SK-N-SH (cell line): ENCODE data around the gene EDEM3. TPM values are rescaled to one million over a fixed set of nuclear protein-coding genes. Genes with fewer than 3 reads are reported as not detected.

Experiments used
- CTCF ChIA-PET: fragments of 300-600, 350-600 bp; formaldehyde crosslinking; extraction: SDS; loops from one replicate; lab custom pipeline; 2021; lab: Yijun Ruan, JAX
- POLR2A ChIA-PET: fragments of 350-600 bp; sonication (Branson Sonifier 250); formaldehyde crosslinking; extraction: SDS; loops from one replicate; lab custom pipeline; 2020; ENCODE audit warnings: antibody characterized with exemption, inconsistent platforms; lab: Yijun Ruan, JAX
- DNase-seq: peaks from one replicate; pipeline ENCODE4 v3.0.0; 2012
- H2AFZ ChIP-seq: fragments of 200-600 bp; sonication (generic); 2 replicates; pipeline ENCODE4 v1.8.1; 2016; ENCODE audit warnings: antibody characterized with exemption, mild to moderate bottlenecking, low read depth
- H3F3A ChIP-seq: fragments of 200-600 bp; sonication (generic); replicated peaks from 2 replicates; pipeline ENCODE3; 2016; ENCODE audit warnings: antibody characterized with exemption, mild to moderate bottlenecking; ENCODE audit not compliant: insufficient read depth
- H3K27ac ChIP-seq, 2 experiments: fragments of 200-500 bp in 1 of 2; fragments of 200-600 bp in 1 of 2; sonication (Bioruptor generic) in 1 of 2; sonication (generic), shearing (Covaris generic) in 1 of 2; 2 replicates each; pipeline versions ENCODE4 v1.5.1 to v1.6.1; 2014 to 2016; ENCODE audit warnings: low read depth in 2 of 2, inconsistent platforms in 1 of 2, low read length in 1 of 2, mild to moderate bottlenecking in 1 of 2, mixed read lengths in 1 of 2
- H3K27me3 ChIP-seq: fragments of 200-600 bp; sonication (generic), shearing (Covaris generic); 2 replicates; pipeline ENCODE4 v1.6.1; 2016; ENCODE audit warnings: mixed run types; ENCODE audit not compliant: insufficient read depth
- H3K36me3 ChIP-seq, 2 experiments: fragments of 200-500 bp in 1 of 2; fragments of 200-600 bp in 1 of 2; sonication (Bioruptor generic) in 1 of 2; sonication (generic) in 1 of 2; replicated peaks in 1 of 2; 2 replicates each; pipeline versions ENCODE3 to v1.5.1; 2014 to 2016; ENCODE audit warnings: low read length in 1 of 2, mild to moderate bottlenecking in 1 of 2; ENCODE audit not compliant: insufficient read depth in 2 of 2, control insufficient read depth in 1 of 2
- H3K4me1 ChIP-seq, 2 experiments: fragments of 200-500 bp in 1 of 2; fragments of 200-600 bp in 1 of 2; sonication (Bioruptor generic) in 1 of 2; sonication (generic), shearing (Covaris generic) in 1 of 2; 2 replicates each; pipeline versions ENCODE4 v1.5.1 to v1.6.1; 2014 to 2016; ENCODE audit warnings: low read depth in 1 of 2, low read length in 1 of 2, mixed run types in 1 of 2; ENCODE audit not compliant: insufficient read depth in 2 of 2, control insufficient read depth in 1 of 2
- H3K4me2 ChIP-seq: fragments of 200-600 bp; sonication (generic), shearing (Covaris generic); 2 replicates; pipeline ENCODE4 v1.6.1; 2017; ENCODE audit warnings: mixed run types
- H3K4me3 ChIP-seq, 2 experiments: fragments of 200-500 bp in 1 of 2; fragments of 200-600 bp in 1 of 2; sonication (Bioruptor generic) in 1 of 2; sonication (generic), shearing (Covaris generic) in 1 of 2; 2 replicates each; pipeline versions ENCODE4 v1.5.1 to v1.8.1; 2014 to 2016; ENCODE audit warnings: low read depth in 2 of 2, inconsistent platforms in 1 of 2, low read length in 1 of 2, mild to moderate bottlenecking in 1 of 2, mixed read lengths in 1 of 2, moderate library complexity in 1 of 2
- H3K79me2 ChIP-seq: fragments of 200-600 bp; sonication (generic); 2 replicates; pipeline ENCODE4 v1.8.1; 2017; ENCODE audit warnings: mild to moderate bottlenecking; ENCODE audit not compliant: insufficient read depth
- H3K9ac ChIP-seq: fragments of 200-600 bp; sonication (generic); 2 replicates; pipeline ENCODE4 v1.6.1; 2017; ENCODE audit warnings: mixed run types
- H3K9me2 ChIP-seq: fragments of 200-600 bp; sonication (generic); 2 replicates; pipeline ENCODE4 v1.6.1; 2017; ENCODE audit warnings: mixed run types
- H3K9me3 ChIP-seq: fragments of 200-600 bp; sonication (generic); 2 replicates; pipeline ENCODE4 v1.6.1; 2017; ENCODE audit warnings: mixed run types, mild to moderate bottlenecking, moderate library complexity
- H4K20me1 ChIP-seq: fragments of 200-600 bp; sonication (generic); 2 replicates; pipeline ENCODE4 v1.6.1; 2017; ENCODE audit warnings: mild to moderate bottlenecking, mixed run types; ENCODE audit not compliant: insufficient read depth
- CTCF ChIP-seq: fragments of 200-600 bp; sonication (generic); IDR thresholded peaks from 2 replicates; pipeline ENCODE4 v1.6.1; 2017; ENCODE audit warnings: antibody characterized with exemption, mild to moderate bottlenecking, moderate library complexity
- EZH2phosphoT487 ChIP-seq: fragments of 200-600 bp; sonication (generic); IDR thresholded peaks from 2 replicates; pipeline ENCODE4 v1.6.1; 2017; ENCODE audit warnings: low read depth, mixed run types, mild to moderate bottlenecking, antibody characterized with exemption, moderate library complexity, borderline replicate concordance
- FOXJ3 ChIP-seq: sonication (generic); formaldehyde crosslinking; IDR thresholded peaks from 2 replicates; pipeline ENCODE4 v1.5.1; 2020; ENCODE audit warnings: mild to moderate bottlenecking, missing genetic modification reagents
- GABPA ChIP-seq: IDR thresholded peaks from 2 replicates; pipeline ENCODE4 v1.4.0; 2012; ENCODE audit warnings: low read depth, mild to moderate bottlenecking
- GATA2 ChIP-seq: sonication (generic); formaldehyde crosslinking; IDR thresholded peaks from 2 replicates; pipeline ENCODE4 v1.5.0; 2020; ENCODE audit warnings: mild to moderate bottlenecking, missing genetic modification reagents
- JUND ChIP-seq: IDR thresholded peaks from 2 replicates; pipeline ENCODE4 v1.4.0; 2012
- NFIC ChIP-seq: IDR thresholded peaks from 2 replicates; pipeline ENCODE4 v1.4.0; 2012; ENCODE audit warnings: borderline replicate concordance
- POLR2AphosphoS5 ChIP-seq: IDR thresholded peaks from 2 replicates; pipeline ENCODE4 v1.6.1; 2012; ENCODE audit warnings: low read depth, low read length
- RAD21 ChIP-seq: IDR thresholded peaks from 2 replicates; pipeline ENCODE4 v1.6.1; 2012; ENCODE audit warnings: mild to moderate bottlenecking, low read length
- RCOR1 ChIP-seq: fragments of 150-350 bp; IDR thresholded peaks from 2 replicates; pipeline ENCODE4 v1.6.1; 2017; ENCODE audit warnings: antibody characterized with exemption, low read length
- RFX5 ChIP-seq: IDR thresholded peaks from 2 replicates; pipeline ENCODE4 v1.6.1; 2012; ENCODE audit warnings: mild to moderate bottlenecking, improper control_type of control experiment, low read length
- RXRA ChIP-seq: IDR thresholded peaks from 2 replicates; pipeline ENCODE4 v1.4.0; 2012; ENCODE audit warnings: low read depth, mild to moderate bottlenecking, borderline replicate concordance
- SIN3A ChIP-seq: IDR thresholded peaks from 2 replicates; pipeline ENCODE4 v1.6.1; 2012; ENCODE audit warnings: low read depth, mild to moderate bottlenecking, low read length, moderate library complexity, borderline replicate concordance
- TEAD4 ChIP-seq: IDR thresholded peaks from 2 replicates; pipeline ENCODE4 v1.4.0; 2012; ENCODE audit warnings: mild to moderate bottlenecking, borderline replicate concordance; ENCODE audit not compliant: insufficient read depth
- YY1 ChIP-seq: IDR thresholded peaks from 2 replicates; pipeline ENCODE4 v1.4.0; 2012; ENCODE audit warnings: low read depth, mild to moderate bottlenecking
- WGBS: methylation state at CpG from one replicate; pipeline ENCODE4 v1.1.6; 2017; ENCODE audit warnings: low lambda C conversion rate; 5-methylcytosine and 5-hydroxymethylcytosine counted together
- polyA plus RNA-seq, 3 experiments: library from polyadenylated mRNA; depleted of rRNA; stranded (reverse); fragments of >200 nt; gene quantifications; 2 replicates each; pipeline ENCODE4 v1.2.3, GENCODE V29; 2012
- TF ChIP-seq, protein P1 (sequence below): fragments of 150-350 bp; IDR thresholded peaks from 2 replicates; pipeline ENCODE4 v1.6.1; 2017; ENCODE audit warnings: antibody characterized with exemption, low read length, low read depth, borderline replicate concordance
- TF ChIP-seq, protein P2 (sequence below): IDR thresholded peaks from 2 replicates; pipeline ENCODE4 v1.4.0; 2012; ENCODE audit warnings: low read depth, borderline replicate concordance
- TF ChIP-seq, protein P3 (sequence below): IDR thresholded peaks from 2 replicates; pipeline ENCODE4 v1.4.0; 2012; ENCODE audit warnings: low read depth
- TF ChIP-seq, protein P4 (sequence below): fragments of 150-350 bp; IDR thresholded peaks from 2 replicates; pipeline ENCODE4 v1.6.1; 2016; ENCODE audit warnings: mild to moderate bottlenecking, low read depth, low read length

Gene EDEM3
- polyA plus RNA-seq, 1 of the 3 experiments (the other 2 are of a cell fraction) = 28.6 TPM

DNA sequence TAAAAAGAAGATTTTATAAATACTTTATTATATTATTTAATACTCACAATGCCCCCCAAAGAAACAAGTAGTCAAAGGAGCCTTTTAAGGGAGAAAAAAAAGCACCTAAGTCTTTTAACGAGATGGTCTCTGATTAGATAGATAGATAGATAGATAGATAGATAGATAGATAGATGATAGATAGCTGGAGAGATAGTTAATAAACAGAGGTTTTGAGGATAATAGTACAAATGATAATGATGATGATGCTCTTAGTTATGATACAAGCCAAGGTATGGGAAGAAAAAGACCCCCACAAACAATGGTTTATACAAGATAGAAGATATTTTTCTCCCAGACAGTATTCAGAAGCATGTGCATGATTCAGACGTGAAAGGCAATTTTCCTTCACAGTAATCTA lies 14.6 kb upstream of the EDEM3 start:
- ChIA-PET POLR2A (no interaction called here), CTCF (interaction anchor here (1.5 kb wide), 1 partner anchor 8 kb away, joined by 3 read pairs; no protein-coding TSS in a partner anchor)

More for the DNA sequence above, 14.6 kb upstream of the EDEM3 start:
- Histone ChIP-seq H3K36me3 (no peaks in the 10 kb centered on the region), H3K4me2 (no peak overlapping the region), H2AFZ (no peak overlapping the region), H3K27me3 (no peaks in the 10 kb centered on the region), H3K9ac (no peak overlapping the region), H3K9me3 (no peaks in the 10 kb centered on the region), H3F3A (no peaks in the 10 kb centered on the region), H3K4me1 (peaks cover 0 to 5% of the 10 kb centered on the region in 2 experiments; a peak in 1 of 4 replicates), H4K20me1 (no peaks in the 10 kb centered on the region), H3K9me2 (no peaks in the 10 kb centered on the region), H3K27ac (no peak overlapping the region), H3K4me3 (no peak overlapping the region), H3K79me2 (no peaks in the 10 kb centered on the region)
- WGBS = 63% methylated on average over 2 of the region's 2 CpGs
- no peak for DNase-seq
- TF ChIP-seq CTCF (no peak), RAD21 (no peak), GATA2 (CRISPR knock-in tag) (no peak), POLR2AphosphoS5 (no peak), YY1 (no peak), RFX5 (no peak), NFIC (no peak), GABPA (no peak), RXRA (no peak), JUND (no peak), SIN3A (no peak), FOXJ3 (CRISPR knock-in tag) (no peak), TEAD4 (no peak), RCOR1 (no peak), EZH2phosphoT487 (no peak)
- TF ChIP-seq, protein P1, sequence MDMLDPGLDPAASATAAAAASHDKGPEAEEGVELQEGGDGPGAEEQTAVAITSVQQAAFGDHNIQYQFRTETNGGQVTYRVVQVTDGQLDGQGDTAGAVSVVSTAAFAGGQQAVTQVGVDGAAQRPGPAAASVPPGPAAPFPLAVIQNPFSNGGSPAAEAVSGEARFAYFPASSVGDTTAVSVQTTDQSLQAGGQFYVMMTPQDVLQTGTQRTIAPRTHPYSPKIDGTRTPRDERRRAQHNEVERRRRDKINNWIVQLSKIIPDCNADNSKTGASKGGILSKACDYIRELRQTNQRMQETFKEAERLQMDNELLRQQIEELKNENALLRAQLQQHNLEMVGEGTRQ = no peak
- TF ChIP-seq, protein P2, sequence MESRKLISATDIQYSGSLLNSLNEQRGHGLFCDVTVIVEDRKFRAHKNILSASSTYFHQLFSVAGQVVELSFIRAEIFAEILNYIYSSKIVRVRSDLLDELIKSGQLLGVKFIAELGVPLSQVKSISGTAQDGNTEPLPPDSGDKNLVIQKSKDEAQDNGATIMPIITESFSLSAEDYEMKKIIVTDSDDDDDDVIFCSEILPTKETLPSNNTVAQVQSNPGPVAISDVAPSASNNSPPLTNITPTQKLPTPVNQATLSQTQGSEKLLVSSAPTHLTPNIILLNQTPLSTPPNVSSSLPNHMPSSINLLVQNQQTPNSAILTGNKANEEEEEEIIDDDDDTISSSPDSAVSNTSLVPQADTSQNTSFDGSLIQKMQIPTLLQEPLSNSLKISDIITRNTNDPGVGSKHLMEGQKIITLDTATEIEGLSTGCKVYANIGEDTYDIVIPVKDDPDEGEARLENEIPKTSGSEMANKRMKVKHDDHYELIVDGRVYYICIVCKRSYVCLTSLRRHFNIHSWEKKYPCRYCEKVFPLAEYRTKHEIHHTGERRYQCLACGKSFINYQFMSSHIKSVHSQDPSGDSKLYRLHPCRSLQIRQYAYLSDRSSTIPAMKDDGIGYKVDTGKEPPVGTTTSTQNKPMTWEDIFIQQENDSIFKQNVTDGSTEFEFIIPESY = no peak
- TF ChIP-seq, protein P3, sequence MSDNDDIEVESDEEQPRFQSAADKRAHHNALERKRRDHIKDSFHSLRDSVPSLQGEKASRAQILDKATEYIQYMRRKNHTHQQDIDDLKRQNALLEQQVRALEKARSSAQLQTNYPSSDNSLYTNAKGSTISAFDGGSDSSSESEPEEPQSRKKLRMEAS = no peak
- TF ChIP-seq, protein P4, sequence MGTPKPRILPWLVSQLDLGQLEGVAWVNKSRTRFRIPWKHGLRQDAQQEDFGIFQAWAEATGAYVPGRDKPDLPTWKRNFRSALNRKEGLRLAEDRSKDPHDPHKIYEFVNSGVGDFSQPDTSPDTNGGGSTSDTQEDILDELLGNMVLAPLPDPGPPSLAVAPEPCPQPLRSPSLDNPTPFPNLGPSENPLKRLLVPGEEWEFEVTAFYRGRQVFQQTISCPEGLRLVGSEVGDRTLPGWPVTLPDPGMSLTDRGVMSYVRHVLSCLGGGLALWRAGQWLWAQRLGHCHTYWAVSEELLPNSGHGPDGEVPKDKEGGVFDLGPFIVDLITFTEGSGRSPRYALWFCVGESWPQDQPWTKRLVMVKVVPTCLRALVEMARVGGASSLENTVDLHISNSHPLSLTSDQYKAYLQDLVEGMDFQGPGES = no peak
